Endothelial cell of umbilical vein (primary cell): ENCODE measurements around the gene CIB4. TPM values are rescaled to one million over a fixed set of nuclear protein-coding genes. Genes with fewer than 3 reads are reported as not detected.

ENCODE experiments used
- BruUV-seq: library from RNA; stranded (reverse); fragments of 400-500 nt; replicated peaks from 2 replicates; lab custom pipeline; 2021; lab: Mats Ljungman, UMichigan
- CTCF ChIA-PET: fragments of 300-600, 350-600 bp; sonication (Branson Sonifier 250); formaldehyde crosslinking; loops from one replicate; lab custom pipeline; 2021; ENCODE audit warnings: antibody characterized with exemption, inconsistent platforms; lab: Charles Lee
- POLR2A ChIA-PET: fragments of 300-600, 350-600 bp; sonication (Branson Sonifier 250); formaldehyde crosslinking; loops from one replicate; lab custom pipeline; 2021; ENCODE audit warnings: antibody characterized with exemption, inconsistent platforms; lab: Charles Lee
- DNase-seq: peaks from one replicate; pipeline ENCODE4 v3.0.0-alpha.2; 2011; ENCODE audit warnings: low read depth, low spot score
- FAIRE-seq: peaks from 2 replicates; lab custom pipeline; 2011; peaks lifted over from hg19 to GRCh38; lab: Jason Lieb, UNC
- H2AFZ ChIP-seq: 2 replicates; pipeline ENCODE4 v1.6.0; 2012; ENCODE audit warnings: low read depth, low read length, control low read depth, inconsistent platforms
- H3K27ac ChIP-seq: 2 replicates; pipeline ENCODE4 v1.5.1; 2011; ENCODE audit warnings: low read depth, mild to moderate bottlenecking, control low read depth, low read length, moderate library complexity; ENCODE audit not compliant: insufficient read depth
- H3K27me3 ChIP-seq, 2 experiments: 2 replicates each; pipeline versions ENCODE4 v1.6.0 to v1.6.1; 2011; ENCODE audit warnings: low read length in 2 of 2, mixed read lengths in 1 of 2; ENCODE audit not compliant: control insufficient read depth in 2 of 2, insufficient read depth in 2 of 2
- H3K36me3 ChIP-seq, 2 experiments: 2 replicates in 1 of 2; 3 replicates in 1 of 2; pipeline ENCODE4 v1.5.1; 2011; ENCODE audit warnings: low read length in 2 of 2, mild to moderate bottlenecking in 1 of 2, moderate library complexity in 1 of 2; ENCODE audit not compliant: control insufficient read depth in 2 of 2, insufficient read depth in 2 of 2; ENCODE audit errors: extremely low read depth in 1 of 2
- H3K4me1 ChIP-seq: 3 replicates; pipeline ENCODE4 v1.5.1; 2011; ENCODE audit warnings: mild to moderate bottlenecking, low read length; ENCODE audit not compliant: control insufficient read depth, insufficient read depth; ENCODE audit errors: extremely low read depth
- H3K4me2 ChIP-seq: 2 replicates; pipeline ENCODE4 v1.6.1; 2011; ENCODE audit warnings: low read length, control low read depth, mixed read lengths; ENCODE audit not compliant: insufficient read depth
- H3K4me3 ChIP-seq, 3 experiments: fragments of 200-600 bp in 1 of 3; sonication (generic), shearing (Covaris generic) in 1 of 3; replicated peaks in 1 of 3; 2 replicates each; pipeline ENCODE4 v1.5.1; 2011 to 2016; ENCODE audit warnings: control low read depth in 3 of 3, low read length in 3 of 3, mild to moderate bottlenecking in 2 of 3, inconsistent platforms in 1 of 3, low read depth in 1 of 3, moderate library complexity in 1 of 3; ENCODE audit not compliant: insufficient read depth in 1 of 3
- H3K79me2 ChIP-seq: 2 replicates; pipeline ENCODE4 v1.6.0; 2012; ENCODE audit warnings: low read length, inconsistent platforms; ENCODE audit not compliant: control insufficient read depth, insufficient read depth
- H3K9ac ChIP-seq: replicated peaks from 2 replicates; pipeline ENCODE3; 2011; ENCODE audit warnings: low read length, control low read depth; ENCODE audit not compliant: insufficient read depth; ENCODE audit errors: extremely low read depth
- H3K9me1 ChIP-seq: replicated peaks from 3 replicates; pipeline ENCODE4 v1.6.0; 2011; ENCODE audit warnings: mild to moderate bottlenecking, low read length; ENCODE audit not compliant: control insufficient read depth, insufficient read depth; ENCODE audit errors: extremely low read depth
- H3K9me3 ChIP-seq: replicated peaks from 2 replicates; pipeline ENCODE4 v1.5.1; 2012; ENCODE audit warnings: low read length, inconsistent platforms; ENCODE audit not compliant: control insufficient read depth, insufficient read depth
- H4K20me1 ChIP-seq: replicated peaks from 2 replicates; pipeline ENCODE3; 2011; ENCODE audit warnings: mild to moderate bottlenecking, low read length; ENCODE audit not compliant: control insufficient read depth, insufficient read depth; ENCODE audit errors: extremely low read depth
- EZH2 ChIP-seq: IDR thresholded peaks from 2 replicates; pipeline ENCODE4 v1.6.1; 2012; ENCODE audit warnings: borderline replicate concordance, low read depth, mild to moderate bottlenecking, moderate library complexity, low read length, inconsistent platforms; ENCODE audit not compliant: severe bottlenecking
- FOS ChIP-seq: IDR thresholded peaks from 2 replicates; pipeline ENCODE4 v1.6.1; 2011; ENCODE audit warnings: mild to moderate bottlenecking, low read length, moderate library complexity, borderline replicate concordance; ENCODE audit not compliant: insufficient read depth
- GATA2 ChIP-seq: IDR thresholded peaks from 2 replicates; pipeline ENCODE4 v1.7.0; 2011; ENCODE audit warnings: low read depth, mild to moderate bottlenecking, moderate library complexity, mixed read lengths, low read length; ENCODE audit not compliant: insufficient read length, insufficient read depth
- JUN ChIP-seq: IDR thresholded peaks from 2 replicates; pipeline ENCODE4 v1.6.1; 2011; ENCODE audit warnings: borderline replicate concordance, low read depth; ENCODE audit not compliant: insufficient read length, insufficient read depth
- MYC ChIP-seq: IDR thresholded peaks from one replicate; pipeline ENCODE4 v1.6.1; 2011; ENCODE audit warnings: mild to moderate bottlenecking, low read depth, low read length
- POLR2A ChIP-seq: IDR thresholded peaks from 2 replicates; pipeline ENCODE4 v1.6.1; 2012; ENCODE audit warnings: low read depth, mild to moderate bottlenecking, control low read depth, low read length
- POLR2AphosphoS5 ChIP-seq: IDR thresholded peaks from 2 replicates; pipeline ENCODE4 v1.6.1; 2012; ENCODE audit warnings: low read depth, mild to moderate bottlenecking, control low read depth, low read length, moderate library complexity; ENCODE audit not compliant: insufficient read depth
- dilution Hi-C: fragments of 300-500 bp; cut with MboI; formaldehyde crosslinking; loops from one replicate; pipeline ENCODE4 v1.15.0; 2019; ENCODE audit warnings: low sequenced_read_pairs; ENCODE audit not compliant: extremely low pct_ligation_motif_present
- intact Hi-C: fragments of 100-400 bp; cut with micrococcal nuclease; formaldehyde crosslinking; loops from one replicate; pipeline ENCODE4 v1.10.0; 2022
- polyA plus RNA-seq, 4 experiments: library from polyadenylated mRNA; depleted of rRNA in 3 of 4; stranded (reverse) in 3 of 4; unstranded in 1 of 4; fragments of >200 nt; gene quantifications; 2 replicates each; pipeline versions ENCODE4 v1.2.1 to v1.2.3, GENCODE V29; 2011 to 2012; ENCODE audit warnings: missing spikeins in 1 of 4
- total RNA-seq: library from RNA; stranded (reverse); gene quantifications from 2 replicates; pipeline ENCODE4 v1.2.3, GENCODE V29; 2021
- TF ChIP-seq, protein P1 (sequence below), 2 donors: IDR thresholded peaks; 1 replicate in 1 of 2; 2 replicates in 1 of 2; pipeline ENCODE4 v1.5.1; 2011; ENCODE audit warnings: low read length in 2 of 2, mild to moderate bottlenecking in 2 of 2, moderate library complexity in 2 of 2, control low read depth in 1 of 2, inconsistent platforms in 1 of 2, low read depth in 1 of 2; ENCODE audit not compliant: insufficient read depth in 1 of 2; ENCODE audit errors: extremely low read depth in 1 of 2
- TF ChIP-seq, protein P2 (sequence below): IDR thresholded peaks from 2 replicates; pipeline ENCODE4 v1.6.1; 2011; ENCODE audit not compliant: insufficient read depth, insufficient read length

The CIB4 gene
- total and polyA plus RNA-seq, 2 donors (not counting 3 experiments of a cell fraction or from before 2014, with no cell fraction given), result not detected

DNA sequence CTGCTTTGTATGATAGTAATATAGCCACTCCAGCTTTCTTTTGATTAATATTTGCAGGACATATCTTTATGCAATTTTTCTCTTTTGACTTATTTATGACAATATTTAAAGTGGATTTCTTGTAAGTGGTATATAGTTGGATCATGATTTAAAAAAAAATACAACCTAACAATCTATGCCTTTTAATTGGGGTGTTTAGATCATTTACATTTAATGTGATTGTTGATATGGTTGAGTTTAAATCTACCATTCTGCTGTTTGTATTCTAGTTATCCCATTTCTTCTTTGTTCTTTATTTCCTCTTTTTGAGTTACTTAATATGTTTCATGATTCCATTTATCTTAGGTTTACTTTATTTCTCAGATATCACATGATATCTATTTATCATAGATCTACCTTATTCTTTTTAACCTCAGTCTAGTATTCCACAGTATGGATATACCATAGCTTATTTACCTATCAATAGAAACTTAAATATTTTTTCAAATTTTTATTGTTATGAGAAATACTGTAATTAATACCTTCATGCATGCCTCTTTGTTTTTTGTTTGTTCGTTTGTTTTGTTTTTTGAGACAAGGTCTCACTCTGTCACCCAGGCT lies 19.3 kb upstream of the CIB4 start:
- Histone ChIP-seq H3K36me3 (no peaks in the 10 kb centered on the region), H3K4me3 (no peak overlapping the region), H4K20me1 (no peaks in the 10 kb centered on the region), H3K9me1 (no peaks in the 10 kb centered on the region), H3K9ac (no peak overlapping the region), H3K79me2 (no peaks in the 10 kb centered on the region), H2AFZ (no peak overlapping the region), H3K4me1 (no peaks in the 10 kb centered on the region), H3K27me3 (peaks cover 0 to 4% of the 10 kb centered on the region in 2 experiments), H3K27ac (no peak overlapping the region), H3K4me2 (no peak overlapping the region), H3K9me3 (no peaks in the 10 kb centered on the region)
- no peak for FAIRE-seq
- dilution Hi-C loops, result no loop called here
- CTCF ChIA-PET, result interaction anchor here (1.5 to 1.7 kb wide), 2 partner anchors 10 to 12 kb away, joined by 3 to 9 read pairs; no protein-coding TSS in a partner anchor
- DNase-seq, result no peak
- intact Hi-C loops, result no loop called here
- TF ChIP-seq GATA2 (no peak), POLR2AphosphoS5 (no peak), FOS (no peak), MYC (no peak), POLR2A (no peak), JUN (no peak), EZH2 (no peak)
- TF ChIP-seq, protein P1, sequence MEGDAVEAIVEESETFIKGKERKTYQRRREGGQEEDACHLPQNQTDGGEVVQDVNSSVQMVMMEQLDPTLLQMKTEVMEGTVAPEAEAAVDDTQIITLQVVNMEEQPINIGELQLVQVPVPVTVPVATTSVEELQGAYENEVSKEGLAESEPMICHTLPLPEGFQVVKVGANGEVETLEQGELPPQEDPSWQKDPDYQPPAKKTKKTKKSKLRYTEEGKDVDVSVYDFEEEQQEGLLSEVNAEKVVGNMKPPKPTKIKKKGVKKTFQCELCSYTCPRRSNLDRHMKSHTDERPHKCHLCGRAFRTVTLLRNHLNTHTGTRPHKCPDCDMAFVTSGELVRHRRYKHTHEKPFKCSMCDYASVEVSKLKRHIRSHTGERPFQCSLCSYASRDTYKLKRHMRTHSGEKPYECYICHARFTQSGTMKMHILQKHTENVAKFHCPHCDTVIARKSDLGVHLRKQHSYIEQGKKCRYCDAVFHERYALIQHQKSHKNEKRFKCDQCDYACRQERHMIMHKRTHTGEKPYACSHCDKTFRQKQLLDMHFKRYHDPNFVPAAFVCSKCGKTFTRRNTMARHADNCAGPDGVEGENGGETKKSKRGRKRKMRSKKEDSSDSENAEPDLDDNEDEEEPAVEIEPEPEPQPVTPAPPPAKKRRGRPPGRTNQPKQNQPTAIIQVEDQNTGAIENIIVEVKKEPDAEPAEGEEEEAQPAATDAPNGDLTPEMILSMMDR (IDR thresholded peaks at IDR 0.05; ENCODE audit: extremely low read depth in 1 of 2, insufficient read depth in 1 of 2, low read depth in 1 of 2, low read length in 2 of 2), result no peak
- TF ChIP-seq, protein P2, sequence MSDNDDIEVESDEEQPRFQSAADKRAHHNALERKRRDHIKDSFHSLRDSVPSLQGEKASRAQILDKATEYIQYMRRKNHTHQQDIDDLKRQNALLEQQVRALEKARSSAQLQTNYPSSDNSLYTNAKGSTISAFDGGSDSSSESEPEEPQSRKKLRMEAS, result no peak
- POLR2A ChIA-PET, result no interaction called here
- no TSS peak for BruUV-seq
